Ovary (tissue), 9 donors: Measurements from ENCODE around the gene MAP3K21. TPM values are rescaled to one million over a fixed set of nuclear protein-coding genes. Genes with fewer than 3 reads are reported as not detected.

ENCODE experiments used
- DNase-seq, 5 donors: peaks; one replicate each; pipeline ENCODE4 v3.0.0-alpha.2; 2019 to 2020
- H3K27ac ChIP-seq, 2 donors: fragments of 200-600 bp; one replicate each; pipeline versions ENCODE4 v1.5.1 to v1.8.0; 2019 to 2022
- H3K27me3 ChIP-seq: fragments of 200-600 bp; one replicate; pipeline ENCODE4 v1.8.0; 2022
- H3K36me3 ChIP-seq: fragments of 200-600 bp; sonication (generic); one replicate; pipeline ENCODE4 v1.5.1; 2019
- H3K4me1 ChIP-seq: one replicate; pipeline ENCODE4 v1.8.1; 2013; ENCODE audit warnings: mild to moderate bottlenecking, moderate library complexity; ENCODE audit not compliant: insufficient read depth
- H3K4me3 ChIP-seq: fragments of 200-600 bp; sonication (generic); one replicate; pipeline ENCODE4 v1.5.1; 2017
- H3K9me3 ChIP-seq, 2 donors: fragments of 200-600 bp in 1 of 2; sonication (generic) in 1 of 2; one replicate each; pipeline versions ENCODE4 v1.5.1 to v1.8.1; 2013 to 2019; ENCODE audit warnings: mild to moderate bottlenecking in 1 of 2, moderate library complexity in 1 of 2
- EP300 ChIP-seq: sonication (generic); formaldehyde crosslinking; IDR thresholded peaks from one replicate; pipeline ENCODE4 v1.6.1; 2017; ENCODE audit warnings: antibody characterized with exemption
- POLR2A ChIP-seq: fragments of 450-650 bp; IDR thresholded peaks from one replicate; pipeline ENCODE4 v1.6.1; 2017; ENCODE audit warnings: antibody characterized with exemption, mild to moderate bottlenecking, moderate library complexity
- WGBS, 3 donors: extraction: QIAGEN DNeasy Blood & Tissue Kit in 1 of 3; methylation state at CpG; one replicate each; pipeline versions ENCODE4 v1.1.5 to v1.1.7; 2013 to 2017; 5-methylcytosine and 5-hydroxymethylcytosine counted together
- intact Hi-C, 4 donors: fragments of 100-400 bp; cut with DNase I; formaldehyde crosslinking; loops; one replicate each; pipeline versions ENCODE4 v1.11.0 to v1.15.1; 2022 to 2023
- polyA plus RNA-seq, 2 donors: library from polyadenylated mRNA; stranded (reverse); fragments of 200-250 nt in 1 of 2; fragments of 350-450 nt in 1 of 2; fragmentation: Illumina TruSeq in 1 of 2; extraction: RNeasy Lipid Tissue Mini Kit (QIAGEN cat#74804) in 1 of 2; gene quantifications; one replicate each; pipeline ENCODE4 v1.2.3, GENCODE V29; 2013 to 2014
- total RNA-seq, 7 donors: library from RNA; depleted of rRNA in 2 of 7; stranded (reverse); fragments of >200 nt in 2 of 7; fragmentation: NEBNext Ultra II Directional in 3 of 7; extraction: Animal tissue kit (Norgen Biotek cat#: 25700) in 3 of 7; gene quantifications; one replicate each; pipeline versions ENCODE4 v1.1.0 to v1.2.4, GENCODE V29; 2016 to 2023
- TF ChIP-seq, protein P1 (sequence below), 3 donors: fragments of 450-650 bp in 2 of 3; fragments of 200-600 bp in 1 of 3; IDR thresholded peaks; one replicate each; pipeline versions ENCODE4 v1.5.1 to v1.8.0; 2016 to 2022; ENCODE audit warnings: antibody characterized with exemption in 3 of 3, mild to moderate bottlenecking in 1 of 3
- donor health status: DM: no; HTN: no; CAD: no; lungs with moderate emphysema.
- donor health status: DM: no; HTN: no; CAD: no.
- donor health status: Bipolar disorder and iron deficiency.
- donor health status: DM: yes; HTN: yes; CAD: no.
- donor health status: DM: no; HTN: no; CAD: no.
- donor health status: DM: yes; HTN: yes; CAD: no.

MAP3K21 gene
- total and polyA plus RNA-seq, 9 donors: 0.52 to 21.0 (median 1.7) TPM

DNA sequence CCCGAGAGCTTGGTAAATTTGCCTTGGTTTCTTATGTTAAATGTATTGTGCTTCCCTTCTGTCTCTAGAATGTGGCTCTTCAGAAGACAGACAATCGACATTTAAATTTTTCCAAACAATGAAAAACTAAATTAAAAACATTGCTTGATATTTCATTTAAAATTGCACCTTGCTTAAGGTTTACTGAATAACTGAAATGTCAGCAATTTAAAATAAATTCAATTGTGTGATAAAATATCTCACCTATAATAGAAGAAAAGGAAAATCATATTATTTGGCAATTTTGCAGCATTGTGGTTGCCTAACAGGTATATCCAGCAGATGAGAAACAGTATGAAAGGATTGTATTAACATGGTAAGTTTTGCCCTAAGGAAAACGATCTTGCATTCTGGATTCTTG, 56.5 kb downstream of the MAP3K21 start:
- Histone ChIP-seq H3K4me1 (no peaks in the 10 kb centered on the region), H3K36me3 (no peaks in the 10 kb centered on the region), H3K27ac (no peak overlapping the region), H3K27me3 (no peaks in the 10 kb centered on the region), H3K9me3 (no peaks in the 10 kb centered on the region), H3K4me3 (no peak overlapping the region)
- intact Hi-C loops: no loop called here
- no peak for DNase-seq
- TF ChIP-seq POLR2A: no peak
- TF ChIP-seq, protein P1, sequence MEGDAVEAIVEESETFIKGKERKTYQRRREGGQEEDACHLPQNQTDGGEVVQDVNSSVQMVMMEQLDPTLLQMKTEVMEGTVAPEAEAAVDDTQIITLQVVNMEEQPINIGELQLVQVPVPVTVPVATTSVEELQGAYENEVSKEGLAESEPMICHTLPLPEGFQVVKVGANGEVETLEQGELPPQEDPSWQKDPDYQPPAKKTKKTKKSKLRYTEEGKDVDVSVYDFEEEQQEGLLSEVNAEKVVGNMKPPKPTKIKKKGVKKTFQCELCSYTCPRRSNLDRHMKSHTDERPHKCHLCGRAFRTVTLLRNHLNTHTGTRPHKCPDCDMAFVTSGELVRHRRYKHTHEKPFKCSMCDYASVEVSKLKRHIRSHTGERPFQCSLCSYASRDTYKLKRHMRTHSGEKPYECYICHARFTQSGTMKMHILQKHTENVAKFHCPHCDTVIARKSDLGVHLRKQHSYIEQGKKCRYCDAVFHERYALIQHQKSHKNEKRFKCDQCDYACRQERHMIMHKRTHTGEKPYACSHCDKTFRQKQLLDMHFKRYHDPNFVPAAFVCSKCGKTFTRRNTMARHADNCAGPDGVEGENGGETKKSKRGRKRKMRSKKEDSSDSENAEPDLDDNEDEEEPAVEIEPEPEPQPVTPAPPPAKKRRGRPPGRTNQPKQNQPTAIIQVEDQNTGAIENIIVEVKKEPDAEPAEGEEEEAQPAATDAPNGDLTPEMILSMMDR (IDR thresholded peaks at IDR 0.05): no peak
- TF ChIP-seq EP300: no peak
- 78 to 94% (median 92%) methylated on average over 3 of the region's 3 CpGs for WGBS, 3 donors

GRCh38 chr1:233386336-233386735, 58.8 kb downstream of the MAP3K21 start:
- no peaks in the 10 kb centered on the region for H3K9me3 ChIP-seq
- TF ChIP-seq EP300 (no peak), POLR2A (no peak)
- TF ChIP-seq, protein P1 (IDR thresholded peaks at IDR 0.05): no peak
- no peak overlapping the region for H3K4me3 ChIP-seq
- no peak overlapping the region for H3K27ac ChIP-seq
- WGBS, 3 donors: 38 to 59% (median 42%) methylated on average over 2 of the region's 2 CpGs
- no peaks in the 10 kb centered on the region for H3K36me3 ChIP-seq
- no peak for DNase-seq
- no peaks in the 10 kb centered on the region for H3K4me1 ChIP-seq
- no peaks in the 10 kb centered on the region for H3K27me3 ChIP-seq
- intact Hi-C loops: no loop called here

GRCh38 chr1:233387585-233387984, 60.1 kb downstream of the MAP3K21 start:
- Histone ChIP-seq H3K4me3 (no peak overlapping the region), H3K27me3 (no peaks in the 10 kb centered on the region), H3K9me3 (no peaks in the 10 kb centered on the region), H3K4me1 (no peaks in the 10 kb centered on the region), H3K27ac (no peak overlapping the region), H3K36me3 (no peaks in the 10 kb centered on the region)
- TF ChIP-seq EP300: no peak
- TF ChIP-seq, protein P1 (IDR thresholded peaks at IDR 0.05): no peak
- TF ChIP-seq POLR2A: no peak
- 54 to 65% (median 55%) methylated on average over 3 of the region's 3 CpGs for WGBS, 3 donors
- intact Hi-C loops: no loop called here
- DNase-seq: no peak

- TF ChIP-seq POLR2A (no peak), EP300 (no peak)
- Histone ChIP-seq H3K27me3 (no peaks in the 10 kb centered on the region), H3K9me3 (no peaks in the 10 kb centered on the region), H3K4me3 (no peak overlapping the region), H3K27ac (no peak overlapping the region), H3K36me3 (no peaks in the 10 kb centered on the region), H3K4me1 (no peaks in the 10 kb centered on the region)
- intact Hi-C loops: no loop called here
- WGBS, 3 donors: 86 to 95% (median 90%) methylated on average over 1 of the region's 1 CpG
- DNase-seq: no peak
Observed at GRCh38 chr1:233389169-233389568, 61.6 kb downstream of the MAP3K21 start.

DNA sequence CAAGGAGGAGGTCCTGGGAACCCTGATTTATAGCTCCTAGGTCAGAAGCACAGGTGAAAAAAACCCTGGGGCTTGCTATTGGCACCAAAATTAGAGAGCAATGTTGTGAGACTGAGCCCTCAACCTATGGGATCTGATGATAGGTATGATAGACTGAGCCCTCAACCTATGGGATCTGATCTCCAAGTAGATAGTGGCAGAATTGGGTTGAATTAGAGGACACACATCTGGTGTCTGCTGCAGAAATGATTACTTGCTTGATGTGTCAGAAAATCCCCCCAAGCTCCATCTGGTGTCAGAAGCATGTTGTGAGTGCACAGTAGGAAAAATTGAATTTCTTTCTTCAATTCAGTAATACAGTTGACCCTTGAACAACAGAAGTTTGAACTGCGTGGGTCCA, 62.4 kb downstream of the MAP3K21 start:
- Histone ChIP-seq H3K27ac (no peak overlapping the region), H3K27me3 (no peaks in the 10 kb centered on the region), H3K9me3 (no peaks in the 10 kb centered on the region), H3K36me3 (no peaks in the 10 kb centered on the region), H3K4me1 (no peaks in the 10 kb centered on the region), H3K4me3 (no peak overlapping the region)
- no peak for DNase-seq
- TF ChIP-seq EP300 (no peak), POLR2A (no peak)
- TF ChIP-seq, protein P1 (IDR thresholded peaks at IDR 0.05): no peak
- 84 to 96% (median 92%) methylated on average over 1 of the region's 1 CpG for whole genome bisulfite sequencing, 3 donors
- intact Hi-C loops: no loop called here
